ENCODE measurements around the gene BLACAT1.

BLACAT1 gene

GRCh38 chr1:205475855-205476254, 20.0 kb upstream of the BLACAT1 start:
- no peak for TF ChIP-seq CTCF (IDR thresholded peaks at IDR 0.05; ENCODE audit: low read depth, low read length)
- H3K4me3 ChIP-seq (ENCODE audit: low read depth, low read length), result no peak overlapping the region

GRCh38 chr1:205474571-205474970, 18.7 kb upstream of the BLACAT1 start:
- no peak overlapping the region for H3K4me3 ChIP-seq (ENCODE audit: low read depth, low read length)
- TF ChIP-seq CTCF (IDR thresholded peaks at IDR 0.05; ENCODE audit: low read depth, low read length), result no peak

GRCh38 chr1:205473966-205474365, 18.1 kb upstream of the BLACAT1 start:
- no peak overlapping the region for H3K4me3 ChIP-seq (ENCODE audit: low read depth, low read length)
- no peak for TF ChIP-seq CTCF (IDR thresholded peaks at IDR 0.05; ENCODE audit: low read depth, low read length)

GRCh38 chr1:205473475-205473874, 17.6 kb upstream of the BLACAT1 start:
- no peak for TF ChIP-seq CTCF (IDR thresholded peaks at IDR 0.05; ENCODE audit: low read depth, low read length)
- no peak overlapping the region for H3K4me3 ChIP-seq (ENCODE audit: low read depth, low read length)

- TF ChIP-seq CTCF (IDR thresholded peaks at IDR 0.05; ENCODE audit: low read depth, low read length), result no peak
- H3K4me3 ChIP-seq (ENCODE audit: low read depth, low read length), result no peak overlapping the region
Observed at GRCh38 chr1:205472737-205473441, 17.0 kb upstream of the BLACAT1 start.

GRCh38 chr1:205470131-205470530, 14.3 kb upstream of the BLACAT1 start:
- no peak overlapping the region for H3K4me3 ChIP-seq (ENCODE audit: low read depth, low read length)
- no peak for TF ChIP-seq CTCF (IDR thresholded peaks at IDR 0.05; ENCODE audit: low read depth, low read length)

- no peak for TF ChIP-seq CTCF (IDR thresholded peaks at IDR 0.05; ENCODE audit: low read depth, low read length)
- H3K4me3 ChIP-seq (ENCODE audit: low read depth, low read length), result no peak overlapping the region
Observed at GRCh38 chr1:205466595-205467220, 10.9 kb upstream of the BLACAT1 start.

Data from WI38 (cell line).